H4 (cell line): ENCODE measurements around the gene LTB4R. TPM values are rescaled to one million over a fixed set of nuclear protein-coding genes. Genes with fewer than 3 reads are reported as not detected.
"Not testable (repeated sequence)": the region's sequence is repeated elsewhere in the genome, so short reads cannot be mapped to it uniquely, and the experiment has no call there.

ENCODE experiments used
- DNase-seq: peaks from one replicate; pipeline ENCODE4 v3.0.0-alpha.2; 2015; ENCODE audit warnings: low spot score
- total RNA-seq: library from RNA; depleted of rRNA; stranded (reverse); fragments of >200 nt; shearing (Covaris generic); gene quantifications from 2 replicates; pipeline ENCODE4 v1.2.3, GENCODE V29; 2014

LTB4R gene
- total RNA-seq, 1 experiment from 2014 or later, result 0.39 TPM

DNA sequence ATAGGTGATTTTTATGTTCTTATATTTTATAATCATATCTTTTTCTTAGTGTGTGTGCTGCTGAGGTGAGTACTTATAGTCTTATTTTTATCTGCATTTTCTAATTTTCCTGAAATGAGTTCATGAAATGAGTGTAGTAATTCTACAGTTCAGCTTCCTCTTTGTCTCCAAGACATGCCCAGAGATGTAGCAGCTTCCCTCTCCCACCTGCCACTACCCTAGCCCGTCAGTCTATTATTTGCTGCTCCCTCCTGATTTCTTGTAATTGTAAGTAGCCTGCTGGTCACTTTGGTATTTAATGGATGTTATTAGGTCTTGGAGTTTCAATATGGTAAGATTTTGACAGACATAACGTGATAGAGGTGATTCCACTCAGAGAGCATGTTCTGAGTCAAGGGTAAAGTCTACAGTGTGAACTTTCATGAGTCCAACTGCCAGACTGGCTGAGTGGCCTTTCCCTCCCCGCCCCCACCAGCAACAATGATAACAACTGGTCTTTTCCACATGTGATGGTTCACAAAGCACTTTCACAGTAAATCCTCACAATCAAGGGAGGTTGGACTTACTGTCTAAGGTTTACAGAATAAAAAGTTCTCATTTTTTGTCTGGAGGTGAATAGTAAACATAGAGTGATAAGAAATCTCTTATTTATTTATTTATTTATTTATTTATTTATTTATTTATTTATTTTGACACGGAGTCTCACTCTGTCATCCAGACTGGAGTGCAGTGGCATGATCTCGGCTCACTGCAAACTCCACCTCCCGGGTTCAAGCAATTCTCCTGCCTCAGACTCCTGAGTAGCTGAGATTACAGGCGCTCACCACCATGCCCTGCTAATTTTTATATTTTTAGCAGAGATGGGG, 32.7 kb downstream of the LTB4R start:
- DNase-seq, result no peak

DNA sequence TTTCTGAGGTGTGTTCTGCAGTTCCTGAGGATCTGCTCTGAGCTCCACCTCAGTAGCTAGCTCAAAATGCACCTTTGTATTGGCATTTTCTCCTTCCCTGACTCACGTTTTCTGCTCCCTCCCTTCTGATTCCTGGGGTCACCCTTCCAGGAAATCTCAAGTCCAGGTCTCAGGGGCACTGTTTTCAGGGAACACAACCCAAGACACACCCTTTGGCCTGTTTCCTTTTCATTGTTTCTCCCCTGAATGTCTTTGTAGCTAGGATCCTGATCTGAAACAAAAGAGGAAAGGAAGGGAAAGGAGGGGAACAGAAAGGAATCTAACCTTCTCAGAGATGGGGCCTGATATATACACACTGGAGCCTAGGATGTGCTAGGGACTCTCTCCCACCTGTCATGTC, 35.8 kb downstream of the LTB4R start:
- no peak for DNase-seq

GRCh38 chr14:24348186-24348585, 36.9 kb downstream of the LTB4R start:
- no peak for DNase-seq

- no peak for DNase-seq
Observed at GRCh38 chr14:24349742-24350141, 38.4 kb downstream of the LTB4R start.

- DNase-seq, result peak; percentile 30
Observed at GRCh38 chr14:24351517-24351916, 40.2 kb downstream of the LTB4R start.

DNA sequence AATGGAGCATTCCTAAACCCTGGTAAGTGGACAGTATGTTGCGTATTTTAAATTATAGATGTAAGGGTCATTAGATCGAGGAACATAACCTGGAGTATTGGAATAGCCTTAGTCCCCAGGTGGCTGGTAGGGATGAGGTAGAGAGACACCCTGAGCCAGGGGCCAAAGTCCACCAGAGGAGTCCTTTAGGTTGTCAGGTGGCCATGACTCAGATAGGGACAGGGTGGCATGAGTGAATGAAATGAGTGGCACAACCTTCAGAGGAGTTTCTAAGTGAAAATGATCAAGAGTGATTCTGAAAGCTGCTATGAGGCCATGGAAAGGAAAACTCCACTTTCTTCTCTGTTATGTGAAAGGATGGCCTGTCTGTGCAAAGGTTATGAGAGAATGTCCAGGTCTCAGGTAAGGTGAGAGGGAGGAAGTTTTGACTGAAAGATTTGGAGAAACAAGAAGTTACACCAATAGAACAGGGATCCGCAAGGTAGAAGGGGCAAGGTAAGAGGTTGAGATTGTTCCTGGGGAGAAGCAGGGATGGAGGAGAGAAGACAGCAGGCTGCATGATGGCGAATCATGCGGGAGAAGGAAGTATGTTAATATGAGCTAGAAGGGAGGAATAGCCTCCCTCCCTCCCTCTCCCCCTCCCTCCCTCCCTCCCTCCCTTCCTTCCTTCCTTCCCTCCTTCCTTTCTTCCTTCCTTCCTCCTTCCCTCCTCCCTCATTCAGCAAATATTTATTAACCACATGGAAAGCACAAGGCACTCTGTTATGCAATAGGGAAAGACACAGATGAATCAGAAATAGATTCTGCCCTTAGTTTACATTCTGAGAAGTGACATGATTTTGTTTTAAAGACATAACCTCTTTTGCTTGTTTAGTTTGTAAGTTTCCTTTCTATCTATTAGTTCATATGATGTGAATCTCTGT, 42.5 kb downstream of the LTB4R start:
- peak; percentile 36 for DNase-seq

GRCh38 chr14:24354482-24354825, 43.2 kb downstream of the LTB4R start:
- not testable (repeated sequence) for DNase-seq

DNA sequence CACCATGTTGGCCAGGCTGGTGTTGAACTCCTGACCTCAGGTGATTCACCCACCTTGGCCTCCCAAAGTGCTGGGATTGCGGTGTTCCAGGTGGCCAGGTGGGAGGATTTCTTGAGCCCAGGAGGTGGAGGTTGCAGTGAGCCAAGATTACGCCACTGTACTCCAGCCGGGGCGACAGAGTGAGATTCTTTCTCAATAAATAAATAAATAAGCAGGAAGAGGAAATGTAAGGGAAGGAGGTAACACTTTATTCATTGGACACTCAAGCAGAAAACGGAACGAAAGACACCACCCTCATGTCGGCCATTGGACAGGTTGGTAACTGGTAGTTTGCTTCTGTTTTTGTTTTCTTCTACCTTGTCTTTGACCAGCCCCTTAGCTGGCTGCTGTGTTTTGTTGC, 43.7 kb downstream of the LTB4R start:
- DNase-seq, result no peak

- DNase-seq, result no peak
Observed at GRCh38 chr14:24356208-24356607, 44.9 kb downstream of the LTB4R start.

DNA sequence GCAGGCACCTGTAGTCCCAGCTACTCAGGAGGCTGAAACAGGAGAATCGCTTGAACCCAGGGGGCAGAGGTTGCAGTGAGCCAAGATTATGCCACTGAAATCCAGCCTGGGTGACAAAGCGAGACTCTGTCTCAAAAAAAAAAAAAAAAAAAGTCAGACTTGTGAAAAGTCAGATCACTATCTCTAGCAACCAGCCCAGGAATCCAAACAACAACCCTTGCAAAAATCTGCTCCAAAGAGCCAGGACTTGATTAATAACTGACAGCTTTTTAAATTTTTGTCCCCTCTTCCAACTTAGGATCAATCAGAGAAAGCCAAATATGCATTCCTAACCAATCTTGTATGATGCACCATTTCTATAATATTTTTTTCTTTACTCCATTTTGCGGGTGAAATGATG, 49.0 kb downstream of the LTB4R start:
- no peak for DNase-seq

DNA sequence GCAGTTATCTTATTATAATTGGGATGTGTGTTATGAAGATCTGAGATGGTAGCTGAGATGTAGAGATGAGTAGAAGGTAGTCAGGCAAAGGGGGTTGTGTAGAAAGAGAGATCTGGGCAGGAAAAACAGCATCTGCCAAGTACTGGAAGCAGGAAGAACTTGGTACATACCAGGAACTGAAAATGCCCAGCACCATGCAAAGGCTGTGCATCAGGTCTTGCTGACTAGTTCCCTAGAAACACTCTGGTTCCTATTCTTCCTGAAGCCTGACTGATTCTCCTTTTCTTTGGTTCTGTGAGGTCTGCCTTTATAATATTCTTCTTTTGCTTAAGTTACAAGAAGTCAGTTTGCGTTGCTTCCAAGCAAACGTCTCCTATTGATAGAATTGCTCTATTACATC, 50.0 kb downstream of the LTB4R start:
- DNase-seq, result no peak

GRCh38 chr14:24362241-24362960, 51.1 kb downstream of the LTB4R start:
- DNase-seq, result no peak

DNA sequence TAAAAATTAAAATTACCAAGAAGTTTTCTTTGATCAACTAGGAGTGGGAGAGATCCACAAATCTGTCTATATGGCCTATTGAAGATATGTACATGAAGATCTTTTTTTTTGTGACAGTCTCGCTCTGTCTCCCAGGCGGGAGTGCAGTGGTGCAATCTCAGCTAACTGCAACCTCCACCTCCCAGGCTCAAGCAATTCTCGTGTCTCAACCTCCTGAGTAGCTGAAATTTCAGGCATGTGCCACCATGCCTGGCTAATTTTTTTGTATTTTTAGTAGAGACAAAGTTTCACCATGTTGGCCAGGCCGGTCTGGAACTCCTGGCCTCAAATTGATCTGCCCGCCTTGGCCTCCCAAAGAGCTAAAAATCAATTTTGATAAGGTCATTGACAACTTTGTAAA, 52.1 kb downstream of the LTB4R start:
- no peak for DNase-seq

GRCh38 chr14:24364841-24365240, 53.5 kb downstream of the LTB4R start:
- no peak for DNase-seq

- DNase-seq, result peak; percentile 81
Observed at GRCh38 chr14:24365600-24366412, 54.5 kb downstream of the LTB4R start.

GRCh38 chr14:24366413-24366720, 55.1 kb downstream of the LTB4R start:
- no peak for DNase-seq

- peak; percentile 91 for DNase-seq
Observed at GRCh38 chr14:24366721-24367513, 55.6 kb downstream of the LTB4R start.
